Measurements from ENCODE around the gene ACADS.

DNA sequence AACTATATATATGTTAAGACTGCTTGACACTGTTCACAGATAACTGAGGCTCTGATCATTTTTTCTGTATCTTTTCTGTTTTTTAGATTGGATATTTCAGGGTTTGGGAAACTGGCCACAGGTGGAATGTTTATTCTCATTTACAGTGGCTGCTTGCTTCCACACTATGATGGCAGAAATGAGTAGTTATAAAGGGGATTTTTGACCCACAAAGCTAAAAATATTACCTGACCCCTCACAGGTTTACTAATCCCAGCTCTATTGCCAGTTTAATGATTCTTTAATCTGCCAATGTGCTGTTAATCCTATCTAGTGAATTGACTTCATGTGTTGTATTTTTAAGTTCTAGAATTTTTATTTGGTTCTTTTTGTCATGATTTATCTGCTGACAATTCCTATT, 29.6 kb downstream of the ACADS start:
- TF ChIP-seq CTCF (IDR thresholded peaks at IDR 0.05), result no peak
- no peak for TF ChIP-seq EP300 (IDR thresholded peaks at IDR 0.05)

All from upper lobe of left lung (tissue), 4 donors.